HEK293 (cell line): Measurements from ENCODE around the gene C1QTNF4.

Experiments
- HOXD13 ChIP-seq: sonication (generic); formaldehyde crosslinking; IDR thresholded peaks from 2 replicates; pipeline ENCODE4 v1.8.0; 2022; ENCODE audit warnings: missing genetic modification reagents, borderline replicate concordance
- KLF10 ChIP-seq: fragments of 450-650 bp; IDR thresholded peaks from 2 replicates; pipeline ENCODE4 v1.5.1; 2018; ENCODE audit warnings: missing biosample characterization, mild to moderate bottlenecking, missing genetic modification characterization
- SALL2 ChIP-seq: fragments of 450-650 bp; formaldehyde crosslinking; IDR thresholded peaks from 2 replicates; pipeline ENCODE4 v1.5.0; 2017; ENCODE audit warnings: missing biosample characterization, mild to moderate bottlenecking, missing genetic modification characterization, borderline replicate concordance
- SCRT1 ChIP-seq: fragments of 450-650 bp; formaldehyde crosslinking; IDR thresholded peaks from 2 replicates; pipeline ENCODE4 v1.5.1; 2016; ENCODE audit warnings: missing biosample characterization, missing genetic modification characterization, borderline replicate concordance
- WT1 ChIP-seq: fragments of 450-650 bp; formaldehyde crosslinking; IDR thresholded peaks from 2 replicates; pipeline ENCODE4 v1.5.1; 2016; ENCODE audit warnings: missing biosample characterization, missing genetic modification characterization
- ZBTB1 ChIP-seq: fragments of 450-650 bp; formaldehyde crosslinking; IDR thresholded peaks from 2 replicates; pipeline ENCODE4 v1.5.1; 2016; ENCODE audit warnings: missing biosample characterization, missing genetic modification characterization
- ZBTB17 ChIP-seq: fragments of 450-650 bp; formaldehyde crosslinking; IDR thresholded peaks from 2 replicates; pipeline ENCODE4 v1.5.1; 2016; ENCODE audit warnings: missing biosample characterization, missing genetic modification characterization
- ZBTB20 ChIP-seq: fragments of 450-650 bp; formaldehyde crosslinking; IDR thresholded peaks from 2 replicates; pipeline ENCODE4 v1.5.1; 2016; ENCODE audit warnings: missing biosample characterization, missing genetic modification characterization
- ZBTB7A ChIP-seq: fragments of 450-650 bp; formaldehyde crosslinking; IDR thresholded peaks from 2 replicates; pipeline ENCODE4 v1.5.1; 2016; ENCODE audit warnings: low read depth, missing biosample characterization, missing genetic modification characterization
- ZFP37 ChIP-seq: fragments of 450-650 bp; formaldehyde crosslinking; IDR thresholded peaks from 2 replicates; pipeline ENCODE4 v1.5.1; 2016; ENCODE audit warnings: missing biosample characterization, missing genetic modification characterization
- ZNF112 ChIP-seq: fragments of 450-650 bp; formaldehyde crosslinking; IDR thresholded peaks from 2 replicates; pipeline ENCODE4 v1.5.0; 2017; ENCODE audit warnings: missing biosample characterization, missing genetic modification characterization
- ZNF146 ChIP-seq: fragments of 450-650 bp; formaldehyde crosslinking; IDR thresholded peaks from 2 replicates; pipeline ENCODE4 v1.5.1; 2016; ENCODE audit warnings: missing biosample characterization, missing genetic modification characterization
- ZNF16 ChIP-seq: fragments of 450-650 bp; formaldehyde crosslinking; IDR thresholded peaks from 2 replicates; pipeline ENCODE4 v1.5.1; 2016; ENCODE audit warnings: low read depth, missing biosample characterization, missing genetic modification characterization
- ZNF416 ChIP-seq: fragments of 450-650 bp; formaldehyde crosslinking; IDR thresholded peaks from 2 replicates; pipeline ENCODE4 v1.5.1; 2016; ENCODE audit warnings: missing biosample characterization, missing genetic modification characterization
- ZNF514 ChIP-seq: fragments of 450-650 bp; formaldehyde crosslinking; IDR thresholded peaks from 2 replicates; pipeline ENCODE4 v1.5.1; 2016; ENCODE audit warnings: missing biosample characterization, missing genetic modification characterization
- ZNF544 ChIP-seq: fragments of 450-650 bp; formaldehyde crosslinking; IDR thresholded peaks from 2 replicates; pipeline ENCODE4 v1.5.0; 2017; ENCODE audit warnings: missing biosample characterization, missing genetic modification characterization
- ZNF555 ChIP-seq: fragments of 450-650 bp; formaldehyde crosslinking; conservative IDR thresholded peaks from 2 replicates; pipeline ENCODE4 v1.5.1; 2017; ENCODE audit warnings: missing biosample characterization, mild to moderate bottlenecking, missing genetic modification characterization, inconsistent platforms
- ZNF654 ChIP-seq: fragments of 450-650 bp; formaldehyde crosslinking; IDR thresholded peaks from 2 replicates; pipeline ENCODE4 v1.5.1; 2016; ENCODE audit warnings: low read depth, missing biosample characterization, missing genetic modification characterization
- ZNF670 ChIP-seq: fragments of 450-650 bp; formaldehyde crosslinking; IDR thresholded peaks from 2 replicates; pipeline ENCODE4 v1.5.1; 2016; ENCODE audit warnings: missing biosample characterization, missing genetic modification characterization, low read depth
- ZNF76 ChIP-seq: fragments of 450-650 bp; formaldehyde crosslinking; IDR thresholded peaks from 2 replicates; pipeline ENCODE4; 2016; ENCODE audit warnings: low read depth, missing biosample characterization, missing genetic modification characterization, borderline replicate concordance
- ZSCAN30 ChIP-seq: fragments of 450-650 bp; IDR thresholded peaks from 2 replicates; pipeline ENCODE4 v1.5.1; 2018; ENCODE audit warnings: missing biosample characterization, mild to moderate bottlenecking, missing genetic modification characterization, moderate library complexity
- TF ChIP-seq, protein P1 (sequence below): fragments of 450-650 bp; formaldehyde crosslinking; IDR thresholded peaks from 2 replicates; pipeline ENCODE4 v1.5.1; 2016; ENCODE audit warnings: missing biosample characterization, missing genetic modification characterization
- TF ChIP-seq, protein P2 (sequence below): fragments of 450-650 bp; formaldehyde crosslinking; IDR thresholded peaks from 2 replicates; pipeline ENCODE4; 2016; ENCODE audit warnings: missing biosample characterization, missing genetic modification characterization
- TF ChIP-seq, protein P3 (sequence below): fragments of 450-650 bp; formaldehyde crosslinking; IDR thresholded peaks from 2 replicates; pipeline ENCODE4 v1.5.1; 2016; ENCODE audit warnings: missing biosample characterization, missing genetic modification characterization
- TF ChIP-seq, protein P4 (sequence below): fragments of 450-650 bp; formaldehyde crosslinking; IDR thresholded peaks from 2 replicates; pipeline ENCODE4 v1.5.1; 2016; ENCODE audit warnings: missing biosample characterization, missing genetic modification characterization
- TF ChIP-seq, protein P5 (sequence below): fragments of 450-650 bp; formaldehyde crosslinking; IDR thresholded peaks from 2 replicates; pipeline ENCODE4 v1.5.1; 2016; ENCODE audit warnings: missing biosample characterization, missing genetic modification characterization, low read depth

Gene C1QTNF4

DNA sequence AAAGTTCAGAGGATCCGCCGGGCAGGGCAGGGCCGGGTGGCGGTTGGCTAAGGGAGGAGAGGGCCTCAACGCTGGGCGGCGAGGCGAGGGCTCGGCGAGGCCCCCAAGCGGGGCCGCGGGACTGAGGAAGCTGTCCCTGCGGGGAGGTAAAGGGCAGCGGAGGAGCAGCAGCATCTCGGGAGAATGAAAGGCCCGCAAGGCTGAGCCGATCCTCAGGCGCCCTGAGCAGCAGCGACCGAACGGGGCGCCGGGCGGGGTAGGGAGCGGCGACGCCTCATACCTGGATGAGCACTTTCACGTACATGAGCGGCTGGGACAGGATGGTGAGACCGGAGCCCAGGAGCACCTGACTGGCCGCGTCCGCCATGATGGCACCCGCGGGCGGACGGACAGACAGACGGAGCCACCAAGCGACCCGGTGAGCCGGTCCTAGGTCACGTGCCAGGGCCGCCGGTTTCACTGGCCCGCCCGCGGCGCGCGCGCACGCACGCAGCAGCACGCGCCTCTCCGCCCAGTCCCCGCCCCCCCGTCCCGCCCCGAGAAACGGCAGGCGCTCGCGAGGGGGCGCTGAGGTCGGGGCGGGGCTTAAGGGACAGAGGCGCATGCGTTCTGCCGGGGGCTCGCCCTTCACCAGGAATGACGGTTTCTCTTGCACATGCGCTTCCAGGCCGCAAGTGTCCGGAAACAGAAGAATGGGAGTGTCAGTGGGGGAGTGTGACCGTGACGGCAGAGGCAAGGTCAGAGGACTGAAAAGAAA, 48.1 kb upstream of the C1QTNF4 start, which contains the start of gene MTCH2 (continued):
- TF ChIP-seq, protein P1, sequence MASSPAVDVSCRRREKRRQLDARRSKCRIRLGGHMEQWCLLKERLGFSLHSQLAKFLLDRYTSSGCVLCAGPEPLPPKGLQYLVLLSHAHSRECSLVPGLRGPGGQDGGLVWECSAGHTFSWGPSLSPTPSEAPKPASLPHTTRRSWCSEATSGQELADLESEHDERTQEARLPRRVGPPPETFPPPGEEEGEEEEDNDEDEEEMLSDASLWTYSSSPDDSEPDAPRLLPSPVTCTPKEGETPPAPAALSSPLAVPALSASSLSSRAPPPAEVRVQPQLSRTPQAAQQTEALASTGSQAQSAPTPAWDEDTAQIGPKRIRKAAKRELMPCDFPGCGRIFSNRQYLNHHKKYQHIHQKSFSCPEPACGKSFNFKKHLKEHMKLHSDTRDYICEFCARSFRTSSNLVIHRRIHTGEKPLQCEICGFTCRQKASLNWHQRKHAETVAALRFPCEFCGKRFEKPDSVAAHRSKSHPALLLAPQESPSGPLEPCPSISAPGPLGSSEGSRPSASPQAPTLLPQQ (tag by site-specific recombination), result peak; percentile 73; the same call in 1 of the 2 replicates
- TF ChIP-seq ZNF416 (tag by site-specific recombination) (no peak), ZNF670 (tag by site-specific recombination) (no peak), ZNF76 (tag by site-specific recombination) (peak; percentile 80), SALL2 (no peak), ZNF16 (no peak), SCRT1 (tag by site-specific recombination) (no peak), ZNF555 (tag by site-specific recombination) (no peak), ZFP37 (tag by site-specific recombination) (peak; percentile 76), ZNF514 (tag by site-specific recombination) (no peak), ZBTB17 (tag by site-specific recombination) (peak; percentile 77; the same call in 1 of the 2 replicates), WT1 (peak; percentile 61), HOXD13 (CRISPR knock-in tag) (no peak), ZNF112 (tag by site-specific recombination) (no peak), ZNF544 (tag by site-specific recombination) (no peak), ZBTB1 (tag by site-specific recombination) (no peak), ZBTB20 (tag by site-specific recombination) (peak; percentile 71), ZBTB7A (0 out of 2 replicates have a peak, but pooled peaks have one; percentile 48), ZNF654 (tag by site-specific recombination) (no peak), ZSCAN30 (tag by site-specific recombination) (peak; percentile 83; the same call in 1 of the 2 replicates), ZNF146 (tag by site-specific recombination) (0 out of 2 replicates have a peak, but pooled peaks have one; percentile 37), KLF10 (tag by site-specific recombination) (peak; percentile 95)
- TF ChIP-seq, protein P2, sequence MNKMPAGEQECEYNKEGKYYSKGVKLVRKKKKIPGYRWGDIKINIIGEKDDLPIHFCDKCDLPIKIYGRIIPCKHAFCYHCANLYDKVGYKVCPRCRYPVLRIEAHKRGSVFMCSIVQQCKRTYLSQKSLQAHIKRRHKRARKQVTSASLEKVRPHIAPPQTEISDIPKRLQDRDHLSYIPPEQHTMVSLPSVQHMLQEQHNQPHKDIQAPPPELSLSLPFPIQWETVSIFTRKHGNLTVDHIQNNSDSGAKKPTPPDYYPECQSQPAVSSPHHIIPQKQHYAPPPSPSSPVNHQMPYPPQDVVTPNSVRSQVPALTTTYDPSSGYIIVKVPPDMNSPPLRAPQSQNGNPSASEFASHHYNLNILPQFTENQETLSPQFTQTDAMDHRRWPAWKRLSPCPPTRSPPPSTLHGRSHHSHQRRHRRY (tag by site-specific recombination), result no peak
- TF ChIP-seq, protein P3, sequence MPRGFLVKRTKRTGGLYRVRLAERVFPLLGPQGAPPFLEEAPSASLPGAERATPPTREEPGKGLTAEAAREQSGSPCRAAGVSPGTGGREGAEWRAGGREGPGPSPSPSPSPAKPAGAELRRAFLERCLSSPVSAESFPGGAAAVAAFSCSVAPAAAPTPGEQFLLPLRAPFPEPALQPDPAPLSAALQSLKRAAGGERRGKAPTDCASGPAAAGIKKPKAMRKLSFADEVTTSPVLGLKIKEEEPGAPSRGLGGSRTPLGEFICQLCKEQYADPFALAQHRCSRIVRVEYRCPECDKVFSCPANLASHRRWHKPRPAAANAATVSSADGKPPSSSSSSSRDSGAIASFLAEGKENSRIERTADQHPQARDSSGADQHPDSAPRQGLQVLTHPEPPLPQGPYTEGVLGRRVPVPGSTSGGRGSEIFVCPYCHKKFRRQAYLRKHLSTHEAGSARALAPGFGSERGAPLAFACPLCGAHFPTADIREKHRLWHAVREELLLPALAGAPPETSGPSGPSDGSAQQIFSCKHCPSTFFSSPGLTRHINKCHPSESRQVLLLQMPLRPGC (tag by site-specific recombination), result peak; percentile 22; the same call in 1 of the 2 replicates
- TF ChIP-seq, protein P4, sequence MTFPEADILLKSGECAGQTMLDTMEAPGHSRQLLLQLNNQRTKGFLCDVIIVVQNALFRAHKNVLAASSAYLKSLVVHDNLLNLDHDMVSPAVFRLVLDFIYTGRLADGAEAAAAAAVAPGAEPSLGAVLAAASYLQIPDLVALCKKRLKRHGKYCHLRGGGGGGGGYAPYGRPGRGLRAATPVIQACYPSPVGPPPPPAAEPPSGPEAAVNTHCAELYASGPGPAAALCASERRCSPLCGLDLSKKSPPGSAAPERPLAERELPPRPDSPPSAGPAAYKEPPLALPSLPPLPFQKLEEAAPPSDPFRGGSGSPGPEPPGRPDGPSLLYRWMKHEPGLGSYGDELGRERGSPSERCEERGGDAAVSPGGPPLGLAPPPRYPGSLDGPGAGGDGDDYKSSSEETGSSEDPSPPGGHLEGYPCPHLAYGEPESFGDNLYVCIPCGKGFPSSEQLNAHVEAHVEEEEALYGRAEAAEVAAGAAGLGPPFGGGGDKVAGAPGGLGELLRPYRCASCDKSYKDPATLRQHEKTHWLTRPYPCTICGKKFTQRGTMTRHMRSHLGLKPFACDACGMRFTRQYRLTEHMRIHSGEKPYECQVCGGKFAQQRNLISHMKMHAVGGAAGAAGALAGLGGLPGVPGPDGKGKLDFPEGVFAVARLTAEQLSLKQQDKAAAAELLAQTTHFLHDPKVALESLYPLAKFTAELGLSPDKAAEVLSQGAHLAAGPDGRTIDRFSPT (tag by site-specific recombination), result peak; percentile 30; the same call in 1 of the 2 replicates
- TF ChIP-seq, protein P5, sequence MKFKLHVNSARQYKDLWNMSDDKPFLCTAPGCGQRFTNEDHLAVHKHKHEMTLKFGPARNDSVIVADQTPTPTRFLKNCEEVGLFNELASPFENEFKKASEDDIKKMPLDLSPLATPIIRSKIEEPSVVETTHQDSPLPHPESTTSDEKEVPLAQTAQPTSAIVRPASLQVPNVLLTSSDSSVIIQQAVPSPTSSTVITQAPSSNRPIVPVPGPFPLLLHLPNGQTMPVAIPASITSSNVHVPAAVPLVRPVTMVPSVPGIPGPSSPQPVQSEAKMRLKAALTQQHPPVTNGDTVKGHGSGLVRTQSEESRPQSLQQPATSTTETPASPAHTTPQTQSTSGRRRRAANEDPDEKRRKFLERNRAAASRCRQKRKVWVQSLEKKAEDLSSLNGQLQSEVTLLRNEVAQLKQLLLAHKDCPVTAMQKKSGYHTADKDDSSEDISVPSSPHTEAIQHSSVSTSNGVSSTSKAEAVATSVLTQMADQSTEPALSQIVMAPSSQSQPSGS (tag by site-specific recombination), result no peak
